ENCODE measurements around the gene ROBO1. TPM values are rescaled to one million over a fixed set of nuclear protein-coding genes. Genes with fewer than 3 reads are reported as not detected.

Gene ROBO1
- total RNA-seq, 3 donors from 2014 or later: 12.7 to 50.7 (median 23.6) TPM

GRCh38 chr3:78917536-78917935 lies 850.3 kb downstream of the ROBO1 start:
- intact Hi-C loops (cut with DNase I; ENCODE audit: low total_unique reads): no loop called here
- TF ChIP-seq POLR2AphosphoS5 (IDR thresholded peaks at IDR 0.05) (no peak), CTCF (IDR thresholded peaks at IDR 0.05) (no peak), POLR2A (IDR thresholded peaks at IDR 0.05) (no peak)
- no peak for DNase-seq (ENCODE audit: low spot score in 2 of 2)

GRCh38 chr3:78913711-78914110 lies 854.1 kb downstream of the ROBO1 start:
- no peak for TF ChIP-seq CTCF (IDR thresholded peaks at IDR 0.05)
- no peak for TF ChIP-seq POLR2AphosphoS5 (IDR thresholded peaks at IDR 0.05)
- TF ChIP-seq POLR2A (IDR thresholded peaks at IDR 0.05): no peak
- Histone ChIP-seq H3K4me1 (no peaks in the 10 kb centered on the region), H3K36me3 (no peaks in the 10 kb centered on the region), H3K27ac (no peak overlapping the region), H3K27me3 (no peaks in the 10 kb centered on the region), H3K9me3 (no peaks in the 10 kb centered on the region), H3K4me3 (no peak overlapping the region)
- DNase-seq (ENCODE audit: low spot score in 2 of 2): no peak
- intact Hi-C loops (cut with DNase I; ENCODE audit: low total_unique reads): no loop called here

More at GRCh38 chr3:78917536-78917935, 850.3 kb downstream of the ROBO1 start:
- H3K4me3 ChIP-seq: no peak overlapping the region
- no peaks in the 10 kb centered on the region for H3K9me3 ChIP-seq
- no peak overlapping the region for H3K27ac ChIP-seq
- H3K27me3 ChIP-seq: no peaks in the 10 kb centered on the region
- H3K4me1 ChIP-seq: no peaks in the 10 kb centered on the region
- no peaks in the 10 kb centered on the region for H3K36me3 ChIP-seq

GRCh38 chr3:78912687-78913086 lies 855.1 kb downstream of the ROBO1 start:
- no peaks in the 10 kb centered on the region for H3K27me3 ChIP-seq
- H3K4me1 ChIP-seq: no peaks in the 10 kb centered on the region
- DNase-seq (ENCODE audit: low spot score in 2 of 2): no peak
- TF ChIP-seq POLR2A (IDR thresholded peaks at IDR 0.05) (no peak), POLR2AphosphoS5 (IDR thresholded peaks at IDR 0.05) (no peak), CTCF (IDR thresholded peaks at IDR 0.05) (no peak)
- intact Hi-C loops (cut with DNase I; ENCODE audit: low total_unique reads): no loop called here
- H3K4me3 ChIP-seq: no peak overlapping the region
- no peak overlapping the region for H3K27ac ChIP-seq
- H3K9me3 ChIP-seq: no peaks in the 10 kb centered on the region
- no peaks in the 10 kb centered on the region for H3K36me3 ChIP-seq

- H3K4me1 ChIP-seq: no peaks in the 10 kb centered on the region
- no peaks in the 10 kb centered on the region for H3K36me3 ChIP-seq
- TF ChIP-seq CTCF (IDR thresholded peaks at IDR 0.05) (no peak), POLR2AphosphoS5 (IDR thresholded peaks at IDR 0.05) (no peak), POLR2A (IDR thresholded peaks at IDR 0.05) (no peak)
- no peak overlapping the region for H3K27ac ChIP-seq
- H3K9me3 ChIP-seq: no peaks in the 10 kb centered on the region
- no peak overlapping the region for H3K4me3 ChIP-seq
- no peaks in the 10 kb centered on the region for H3K27me3 ChIP-seq
- intact Hi-C loops (cut with DNase I; ENCODE audit: low total_unique reads): no loop called here
- no peak for DNase-seq (ENCODE audit: low spot score in 2 of 2)
These were observed 855.5 kb downstream of the ROBO1 start for GRCh38 chr3:78912259-78912658.

GRCh38 chr3:78911394-78911793 lies 856.4 kb downstream of the ROBO1 start:
- H3K27ac ChIP-seq: no peak overlapping the region
- no peaks in the 10 kb centered on the region for H3K27me3 ChIP-seq
- no peak overlapping the region for H3K4me3 ChIP-seq
- H3K36me3 ChIP-seq: no peaks in the 10 kb centered on the region
- H3K9me3 ChIP-seq: no peaks in the 10 kb centered on the region
- TF ChIP-seq POLR2A (IDR thresholded peaks at IDR 0.05): no peak
- TF ChIP-seq POLR2AphosphoS5 (IDR thresholded peaks at IDR 0.05): no peak
- no peak for TF ChIP-seq CTCF (IDR thresholded peaks at IDR 0.05)
- intact Hi-C loops (cut with DNase I; ENCODE audit: low total_unique reads): no loop called here
- no peaks in the 10 kb centered on the region for H3K4me1 ChIP-seq
- no peak for DNase-seq (ENCODE audit: low spot score in 2 of 2)
